Gastrocnemius medialis (tissue), 4 donors: ENCODE data around the gene ARHGAP24.

Experiments used
- POLR2A ChIP-seq, 2 donors: fragments of 450-650 bp; IDR thresholded peaks; one replicate each; pipeline ENCODE4 v1.6.1; 2017; ENCODE audit warnings: antibody characterized with exemption in 2 of 2, mild to moderate bottlenecking in 2 of 2, moderate library complexity in 2 of 2
- TF ChIP-seq, protein P1 (sequence below), 5 experiments: fragments of 450-650 bp in 3 of 5; fragments of 200-600 bp in 2 of 5; sonication (generic) in 2 of 5; IDR thresholded peaks in 4 of 5; conservative IDR thresholded peaks in 1 of 5; 1 replicate in 4 of 5; 2 replicates in 1 of 5; pipeline ENCODE4 v1.5.1; 2016 to 2019; ENCODE audit warnings: antibody characterized with exemption in 5 of 5, mild to moderate bottlenecking in 3 of 5, moderate library complexity in 3 of 5

DNA sequence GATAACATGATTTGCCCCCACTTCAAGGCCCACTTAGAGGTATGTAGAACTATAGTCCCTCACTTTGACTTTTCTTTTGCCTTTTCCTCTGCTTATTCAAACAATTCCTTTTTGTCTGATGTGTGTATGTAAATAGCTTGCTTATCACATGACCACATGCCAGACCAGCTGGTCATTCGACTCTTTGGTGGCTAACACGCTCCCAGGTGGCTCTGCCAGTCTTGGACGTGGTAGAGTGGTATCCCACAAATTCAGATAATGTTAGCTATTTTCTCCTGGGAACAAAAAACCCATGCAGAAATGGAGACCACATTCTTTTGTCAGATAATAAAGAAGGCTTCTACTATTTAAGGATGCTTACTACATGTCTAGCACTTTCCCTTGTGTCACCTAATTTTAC lies 47.9 kb downstream of the ARHGAP24 start:
- TF ChIP-seq, protein P1, sequence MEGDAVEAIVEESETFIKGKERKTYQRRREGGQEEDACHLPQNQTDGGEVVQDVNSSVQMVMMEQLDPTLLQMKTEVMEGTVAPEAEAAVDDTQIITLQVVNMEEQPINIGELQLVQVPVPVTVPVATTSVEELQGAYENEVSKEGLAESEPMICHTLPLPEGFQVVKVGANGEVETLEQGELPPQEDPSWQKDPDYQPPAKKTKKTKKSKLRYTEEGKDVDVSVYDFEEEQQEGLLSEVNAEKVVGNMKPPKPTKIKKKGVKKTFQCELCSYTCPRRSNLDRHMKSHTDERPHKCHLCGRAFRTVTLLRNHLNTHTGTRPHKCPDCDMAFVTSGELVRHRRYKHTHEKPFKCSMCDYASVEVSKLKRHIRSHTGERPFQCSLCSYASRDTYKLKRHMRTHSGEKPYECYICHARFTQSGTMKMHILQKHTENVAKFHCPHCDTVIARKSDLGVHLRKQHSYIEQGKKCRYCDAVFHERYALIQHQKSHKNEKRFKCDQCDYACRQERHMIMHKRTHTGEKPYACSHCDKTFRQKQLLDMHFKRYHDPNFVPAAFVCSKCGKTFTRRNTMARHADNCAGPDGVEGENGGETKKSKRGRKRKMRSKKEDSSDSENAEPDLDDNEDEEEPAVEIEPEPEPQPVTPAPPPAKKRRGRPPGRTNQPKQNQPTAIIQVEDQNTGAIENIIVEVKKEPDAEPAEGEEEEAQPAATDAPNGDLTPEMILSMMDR (IDR thresholded peaks at IDR 0.05 in 4 of 5, conservative IDR thresholded peaks at IDR 0.05 in 1 of 5): no peak
- TF ChIP-seq POLR2A (IDR thresholded peaks at IDR 0.05): no peak
